ENCODE data around the gene CASP1.
"Not testable (repeated sequence)": the region's sequence is repeated elsewhere in the genome, so short reads cannot be mapped to it uniquely, and the experiment has no call there.

Gene CASP1

GRCh38 chr11:105045676-105046296 is 10.8 kb upstream of the CASP1 start:
- no peak for DNase-seq (ENCODE audit: low read depth)

- not testable (repeated sequence) for DNase-seq (ENCODE audit: low read depth)
Observed at GRCh38 chr11:105044557-105045524, 9.9 kb upstream of the CASP1 start, which contains the start of gene CARD16. Gene CARD16 (minus strand): TSS chr11:105045335. CDS start chr11:105045297, 38 bp downstream.

- no peak for DNase-seq (ENCODE audit: low read depth)
Observed at GRCh38 chr11:105042178-105042577, 7.2 kb upstream of the CASP1 start.

- no peak for DNase-seq (ENCODE audit: low read depth)
Observed at GRCh38 chr11:105040703-105041102, 5.8 kb upstream of the CASP1 start.

GRCh38 chr11:105034388-105034787 is 556 bp downstream of the CASP1 start:
- DNase-seq (ENCODE audit: low read depth), result not testable (repeated sequence)

- no peak for DNase-seq (ENCODE audit: low read depth)
Observed at GRCh38 chr11:105033781-105034180, 1.2 kb downstream of the CASP1 start.

- no peak for DNase-seq (ENCODE audit: low read depth)
Observed at GRCh38 chr11:105033343-105033742, 1.6 kb downstream of the CASP1 start.

GRCh38 chr11:105032495-105032894 is 2.4 kb downstream of the CASP1 start:
- DNase-seq (ENCODE audit: low read depth), result no peak

GRCh38 chr11:105027678-105028077 is 7.3 kb downstream of the CASP1 start:
- DNase-seq (ENCODE audit: low read depth), result peak; percentile 62

GRCh38 chr11:105024394-105024793 is 10.6 kb downstream of the CASP1 start:
- no peak for DNase-seq (ENCODE audit: low read depth)

- DNase-seq (ENCODE audit: low read depth), result peak; percentile 34
Observed at GRCh38 chr11:105023003-105023402, 11.9 kb downstream of the CASP1 start, which contains the start of gene CASP5. Gene CASP5 (minus strand): TSS chr11:105023168. CDS start chr11:105023136, 32 bp downstream.

- no peak for DNase-seq (ENCODE audit: low read depth)
Observed at GRCh38 chr11:105022527-105022926, 12.4 kb downstream of the CASP1 start.

GRCh38 chr11:105007463-105007862 is 27.5 kb downstream of the CASP1 start:
- DNase-seq (ENCODE audit: low read depth), result no peak

GRCh38 chr11:105005451-105005845 is 29.5 kb downstream of the CASP1 start:
- DNase-seq (ENCODE audit: low read depth), result no peak

GRCh38 chr11:105004021-105004420 is 30.9 kb downstream of the CASP1 start:
- DNase-seq (ENCODE audit: low read depth), result no peak

- DNase-seq (ENCODE audit: low read depth), result no peak
Observed at GRCh38 chr11:105003151-105003550, 31.8 kb downstream of the CASP1 start.

- no peak for DNase-seq (ENCODE audit: low read depth)
Observed at GRCh38 chr11:105000797-105001196, 34.1 kb downstream of the CASP1 start.

GRCh38 chr11:105000167-105000566 is 34.8 kb downstream of the CASP1 start:
- DNase-seq (ENCODE audit: low read depth), result no peak

GRCh38 chr11:104999721-105000120 is 35.2 kb downstream of the CASP1 start:
- DNase-seq (ENCODE audit: low read depth), result no peak

GRCh38 chr11:104997288-104997687 is 37.7 kb downstream of the CASP1 start:
- DNase-seq (ENCODE audit: low read depth), result no peak

GRCh38 chr11:104995001-104995408 is 39.9 kb downstream of the CASP1 start:
- no peak for DNase-seq (ENCODE audit: low read depth)

GRCh38 chr11:104992781-104993180 is 42.2 kb downstream of the CASP1 start:
- no peak for DNase-seq (ENCODE audit: low read depth)

GRCh38 chr11:104991994-104992393 is 43.0 kb downstream of the CASP1 start:
- DNase-seq (ENCODE audit: low read depth), result no peak
